PC-3 (cell line): ENCODE data around the gene CEMP1.

Experiments used
- CTCF ChIP-seq: fragments of 300-600 bp; sonication (generic); conservative IDR thresholded peaks from 2 replicates; pipeline ENCODE4 v1.5.1; 2017; ENCODE audit warnings: antibody characterized with exemption, low read depth, mild to moderate bottlenecking, low read length
- EZH2phosphoT487 ChIP-seq: fragments of 300-600 bp; sonication (generic); IDR thresholded peaks from 2 replicates; pipeline ENCODE4 v1.6.1; 2018; ENCODE audit warnings: mild to moderate bottlenecking, antibody characterized with exemption, low read length, borderline replicate concordance

DNA sequence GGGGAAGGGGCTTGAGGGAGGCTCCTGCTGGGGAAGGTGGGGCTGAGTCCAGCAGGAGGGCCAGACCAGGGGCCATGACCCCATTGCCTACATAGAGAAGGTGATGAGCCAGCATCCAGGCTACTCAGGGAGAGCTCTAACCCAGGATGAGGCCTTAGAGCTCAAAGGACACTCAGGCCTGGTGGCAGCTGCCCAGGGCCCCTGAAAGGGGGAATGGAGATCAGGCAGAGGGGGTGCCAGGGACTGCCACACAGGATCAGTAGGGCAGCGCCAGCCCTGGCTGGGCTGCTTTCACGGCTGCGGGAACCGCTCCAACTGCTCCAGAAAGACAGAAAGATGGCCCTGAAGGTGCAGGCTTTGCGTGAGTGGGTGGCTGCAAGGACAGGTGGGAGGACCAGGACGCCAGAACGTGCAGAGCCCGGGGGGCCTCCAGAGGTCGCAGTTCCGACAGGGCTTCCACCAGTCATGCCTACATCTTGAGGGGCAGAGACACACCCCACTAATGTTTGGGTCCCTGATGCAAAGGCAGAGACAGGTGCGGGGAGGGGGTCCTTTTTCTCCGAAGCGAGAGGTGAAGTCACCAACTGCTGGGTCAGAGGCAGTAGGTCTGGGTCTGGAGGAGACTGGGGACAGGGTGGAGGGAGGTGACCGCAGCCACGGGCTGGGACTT, 18.3 kb downstream of the CEMP1 start:
- TF ChIP-seq CTCF, result no peak
- TF ChIP-seq EZH2phosphoT487, result no peak
